Mesenchymal stem cell (in vitro differentiated cells and primary cell): ENCODE data around the gene SPON2.

Experiments used
- DNase-seq: peaks from one replicate; pipeline ENCODE4 v3.0.0-alpha.2; 2013
- H2AFZ ChIP-seq: one replicate; pipeline ENCODE4 v1.6.1; 2013; ENCODE audit warnings: low read depth, mild to moderate bottlenecking, control low read depth, inconsistent platforms, low read length, moderate library complexity
- H2AK5ac ChIP-seq: 2 replicates; pipeline ENCODE4 v1.6.1; 2013; ENCODE audit warnings: low read length, moderate library complexity, mild to moderate bottlenecking, inconsistent platforms; ENCODE audit not compliant: severe bottlenecking
- H2BK120ac ChIP-seq: one replicate; pipeline ENCODE4 v1.6.1; 2013; ENCODE audit warnings: low read depth, mild to moderate bottlenecking, inconsistent platforms, low read length, moderate library complexity
- H2BK12ac ChIP-seq, 2 experiments: one replicate each; pipeline ENCODE4 v1.6.1; 2013; ENCODE audit warnings: inconsistent platforms in 2 of 2, low read length in 2 of 2, mild to moderate bottlenecking in 2 of 2, moderate library complexity in 2 of 2, control low read depth in 1 of 2
- H2BK15ac ChIP-seq: one replicate; pipeline ENCODE4 v1.6.1; 2013; ENCODE audit warnings: mild to moderate bottlenecking, low read depth, inconsistent platforms; ENCODE audit not compliant: poor library complexity, severe bottlenecking
- H2BK5ac ChIP-seq: 2 replicates; pipeline ENCODE4 v1.6.1; 2013; ENCODE audit warnings: low read depth, mild to moderate bottlenecking, low read length, control low read depth, inconsistent platforms; ENCODE audit not compliant: poor library complexity, severe bottlenecking
- H3K14ac ChIP-seq, 2 experiments: one replicate each; pipeline ENCODE4 v1.6.1; 2013; ENCODE audit warnings: inconsistent platforms in 2 of 2, low read length in 2 of 2, control low read depth in 1 of 2, mild to moderate bottlenecking in 1 of 2, moderate library complexity in 1 of 2
- H3K18ac ChIP-seq, 2 experiments: one replicate each; pipeline ENCODE4 v1.6.1; 2013; ENCODE audit warnings: inconsistent platforms in 2 of 2, low read length in 2 of 2, control low read depth in 1 of 2, low read depth in 1 of 2, mild to moderate bottlenecking in 1 of 2
- H3K23ac ChIP-seq, 2 experiments: one replicate each; pipeline ENCODE4 v1.6.1; 2013; ENCODE audit warnings: inconsistent platforms in 2 of 2, low read length in 2 of 2, mild to moderate bottlenecking in 2 of 2, moderate library complexity in 2 of 2, control low read depth in 1 of 2
- H3K27ac ChIP-seq: 2 replicates; pipeline ENCODE4 v1.5.1; 2013; ENCODE audit warnings: mild to moderate bottlenecking, moderate library complexity, low read length, control low read depth, inconsistent platforms; ENCODE audit not compliant: poor library complexity, severe bottlenecking
- H3K27me3 ChIP-seq, 2 experiments: 2 replicates each; pipeline versions ENCODE4 v1.6.1 to v1.7.0; 2013; ENCODE audit warnings: low read length in 2 of 2, mild to moderate bottlenecking in 2 of 2, moderate library complexity in 2 of 2, control low read depth in 1 of 2, inconsistent platforms in 1 of 2; ENCODE audit not compliant: control insufficient read depth in 1 of 2, insufficient read depth in 1 of 2
- H3K36me3 ChIP-seq, 2 experiments: 2 replicates each; pipeline versions ENCODE4 v1.6.1 to v1.7.0; 2013; ENCODE audit warnings: low read length in 2 of 2, control low read depth in 1 of 2, inconsistent platforms in 1 of 2, low read depth in 1 of 2, mild to moderate bottlenecking in 1 of 2; ENCODE audit not compliant: insufficient read depth in 2 of 2, control insufficient read depth in 1 of 2
- H3K4ac ChIP-seq, 2 experiments: one replicate each; pipeline ENCODE4 v1.6.1; 2013; ENCODE audit warnings: inconsistent platforms in 2 of 2, low read length in 2 of 2, mild to moderate bottlenecking in 2 of 2, moderate library complexity in 2 of 2, control low read depth in 1 of 2, low read depth in 1 of 2
- H3K4me1 ChIP-seq: 2 replicates; pipeline ENCODE4 v1.6.1; 2013; ENCODE audit warnings: low read depth, low read length, control low read depth; ENCODE audit not compliant: control insufficient read depth, insufficient read depth
- H3K4me2 ChIP-seq: 2 replicates; pipeline ENCODE4 v1.6.1; 2013; ENCODE audit warnings: low read length, mild to moderate bottlenecking, inconsistent platforms; ENCODE audit not compliant: poor library complexity, severe bottlenecking
- H3K4me3 ChIP-seq, 2 experiments: 2 replicates each; pipeline versions ENCODE4 v1.5.1 to v1.7.0; 2013; ENCODE audit warnings: low read length in 2 of 2, mild to moderate bottlenecking in 2 of 2, control low read depth in 1 of 2, low read depth in 1 of 2; ENCODE audit not compliant: insufficient read depth in 1 of 2
- H3K79me1 ChIP-seq: replicated peaks from 2 replicates; pipeline ENCODE4 v1.6.1; 2013; ENCODE audit warnings: mild to moderate bottlenecking, control low read depth, low read length, inconsistent platforms; ENCODE audit not compliant: poor library complexity, severe bottlenecking
- H3K9ac ChIP-seq: 2 replicates; pipeline ENCODE4 v1.7.0; 2013; ENCODE audit warnings: mild to moderate bottlenecking, low read length, moderate library complexity
- H3K9me3 ChIP-seq: 2 replicates; pipeline ENCODE4 v1.7.0; 2013; ENCODE audit warnings: mild to moderate bottlenecking, low read length; ENCODE audit not compliant: control insufficient read depth
- H4K8ac ChIP-seq: one replicate; pipeline ENCODE4 v1.6.1; 2013; ENCODE audit warnings: inconsistent platforms, mild to moderate bottlenecking, low read length, moderate library complexity
- H4K91ac ChIP-seq: one replicate; pipeline ENCODE4 v1.6.1; 2013; ENCODE audit warnings: mild to moderate bottlenecking, low read length, inconsistent platforms
- WGBS: methylation state at CpG from one replicate; pipeline ENCODE4 v1.1.7; 2013; ENCODE audit warnings: mixed read lengths; 5-methylcytosine and 5-hydroxymethylcytosine counted together

The SPON2 gene

DNA sequence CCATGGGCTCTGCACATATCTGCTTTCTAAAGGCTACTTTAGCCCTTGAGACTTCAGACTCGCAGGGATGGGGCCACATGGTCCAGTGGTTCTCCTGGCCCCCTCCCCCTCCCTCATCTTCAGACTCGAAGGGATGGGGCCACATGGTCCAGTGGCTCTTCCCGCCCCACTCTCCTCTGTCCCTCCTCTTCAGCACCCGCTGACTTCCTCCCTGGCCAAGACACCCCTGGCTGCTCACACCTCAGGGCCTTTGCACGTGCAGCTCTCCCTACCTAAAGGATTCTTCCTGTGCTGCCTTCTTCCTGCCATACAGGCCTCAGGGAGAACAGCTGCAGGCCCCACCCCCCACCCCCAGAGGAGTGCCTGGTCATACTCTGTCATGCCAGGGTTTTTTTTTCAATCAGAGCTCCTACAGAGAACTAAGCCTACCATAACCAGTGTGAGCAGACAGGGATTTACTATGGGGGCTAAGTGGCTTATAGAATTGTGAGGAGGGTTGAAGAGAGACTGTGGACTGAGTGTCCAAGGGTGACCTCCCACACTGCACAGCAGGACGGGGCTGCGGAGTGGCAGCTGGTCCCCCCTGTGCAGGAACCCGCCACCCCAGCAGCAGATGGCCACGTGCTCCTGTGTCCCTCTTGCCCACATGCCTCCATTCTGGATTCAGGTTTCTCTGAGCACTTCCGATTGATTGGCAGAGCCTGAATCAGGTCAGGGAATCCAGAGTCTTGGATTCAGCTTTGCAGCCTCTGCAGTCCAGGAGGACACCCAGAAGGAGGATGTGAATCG is 6.1 kb upstream of the SPON2 start:
- Histone ChIP-seq H2BK5ac (no peak overlapping the region), H3K18ac (peak overlapping the region; percentile 58 to 81), H2BK120ac (peak overlapping the region; percentile 44), H2AFZ (no peak overlapping the region), H3K4me3 (no peak overlapping the region), H2AK5ac (peak overlapping the region; percentile 50), H3K9ac (no peak overlapping the region), H3K36me3 (peaks cover 0 to 16% of the 10 kb centered on the region in 2 experiments), H2BK12ac (peak overlapping the region; percentile 82 to 95), H3K27ac (no peak overlapping the region), H4K8ac (peak overlapping the region; percentile 71), H4K91ac (peak overlapping the region; percentile 83), H3K23ac (no peak overlapping the region), H3K14ac (peak overlapping the region in 1 of 2 experiments; percentile 90), H3K9me3 (peaks cover 23% of the 10 kb centered on the region), H3K4ac (peak overlapping the region; percentile 54 to 86), H3K4me1 (peaks cover 41% of the 10 kb centered on the region), H3K79me1 (no peaks in the 10 kb centered on the region), H3K27me3 (peaks cover 0 to 3% of the 10 kb centered on the region in 2 experiments), H2BK15ac (peak overlapping the region; percentile 86), H3K4me2 (no peak overlapping the region)
- no peak for DNase-seq
- WGBS = 90% methylated on average over 11 of the region's 11 CpGs

DNA sequence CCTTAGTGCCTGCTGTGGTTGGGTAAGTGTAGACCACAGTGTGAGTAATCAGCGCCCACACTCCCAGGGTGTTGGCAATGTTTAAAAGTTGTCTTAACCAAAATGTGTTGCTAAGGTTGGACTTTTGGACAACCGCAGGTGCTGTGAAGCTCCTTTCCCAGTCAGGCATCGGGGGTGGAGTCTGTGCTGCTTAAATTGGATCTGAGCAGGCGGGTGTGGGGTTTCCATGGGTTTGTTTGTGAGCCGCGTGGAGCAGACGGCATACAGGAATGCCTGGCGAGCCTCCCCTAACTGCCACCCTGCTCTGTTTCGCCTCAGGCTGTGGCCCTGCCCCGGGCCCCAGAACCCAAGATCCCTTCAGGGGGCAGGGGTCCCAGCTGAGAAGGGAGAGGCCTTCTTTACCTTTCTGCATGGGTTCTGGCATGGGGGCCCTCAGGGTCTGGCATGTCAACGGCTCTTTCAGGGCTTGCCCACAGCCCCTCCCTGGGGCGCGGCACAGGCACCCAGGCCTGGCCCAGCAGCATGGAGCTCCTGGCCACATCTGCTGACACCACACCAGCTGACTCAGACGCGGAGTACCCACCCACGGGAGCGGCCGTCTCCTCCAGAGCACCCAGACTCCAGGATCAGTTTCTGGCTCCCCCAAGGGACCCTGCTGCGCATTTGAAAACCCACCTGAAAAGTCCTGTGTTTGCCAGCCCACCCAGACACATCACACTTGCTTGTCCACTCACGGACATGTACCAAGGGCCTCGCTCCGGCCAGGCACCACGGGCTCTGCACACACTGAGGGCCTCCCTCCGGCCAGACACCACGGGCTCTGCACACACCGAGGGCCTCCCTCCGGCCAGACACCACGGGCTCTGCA is 5.1 kb upstream of the SPON2 start:
- Histone ChIP-seq H3K4ac (peak overlapping the region; percentile 35 to 68), H2AFZ (no peak overlapping the region), H2BK120ac (peak overlapping the region; percentile 42), H4K8ac (peak overlapping the region; percentile 76), H3K9ac (no peak overlapping the region), H3K27me3 (peaks cover 0 to 3% of the 10 kb centered on the region in 2 experiments), H2BK15ac (no peak overlapping the region), H3K4me2 (no peak overlapping the region), H2BK12ac (peak overlapping the region; percentile 75 to 83), H2BK5ac (peak overlapping the region; percentile 59), H4K91ac (peak overlapping the region; percentile 29), H3K18ac (peak overlapping the region; percentile 25 to 45), H3K14ac (peak overlapping the region in 1 of 2 experiments; percentile 66), H3K27ac (no peak overlapping the region), H3K79me1 (no peaks in the 10 kb centered on the region), H3K9me3 (peaks cover 23% of the 10 kb centered on the region), H3K36me3 (peaks cover 0 to 16% of the 10 kb centered on the region in 2 experiments), H3K23ac (peak overlapping the region in 1 of 2 experiments; percentile 30), H3K4me3 (no peak overlapping the region), H2AK5ac (peak overlapping the region; percentile 44), H3K4me1 (peaks cover 46% of the 10 kb centered on the region)
- DNase-seq = no peak
- 89% methylated on average over 28 of the region's 28 CpGs for WGBS

DNA sequence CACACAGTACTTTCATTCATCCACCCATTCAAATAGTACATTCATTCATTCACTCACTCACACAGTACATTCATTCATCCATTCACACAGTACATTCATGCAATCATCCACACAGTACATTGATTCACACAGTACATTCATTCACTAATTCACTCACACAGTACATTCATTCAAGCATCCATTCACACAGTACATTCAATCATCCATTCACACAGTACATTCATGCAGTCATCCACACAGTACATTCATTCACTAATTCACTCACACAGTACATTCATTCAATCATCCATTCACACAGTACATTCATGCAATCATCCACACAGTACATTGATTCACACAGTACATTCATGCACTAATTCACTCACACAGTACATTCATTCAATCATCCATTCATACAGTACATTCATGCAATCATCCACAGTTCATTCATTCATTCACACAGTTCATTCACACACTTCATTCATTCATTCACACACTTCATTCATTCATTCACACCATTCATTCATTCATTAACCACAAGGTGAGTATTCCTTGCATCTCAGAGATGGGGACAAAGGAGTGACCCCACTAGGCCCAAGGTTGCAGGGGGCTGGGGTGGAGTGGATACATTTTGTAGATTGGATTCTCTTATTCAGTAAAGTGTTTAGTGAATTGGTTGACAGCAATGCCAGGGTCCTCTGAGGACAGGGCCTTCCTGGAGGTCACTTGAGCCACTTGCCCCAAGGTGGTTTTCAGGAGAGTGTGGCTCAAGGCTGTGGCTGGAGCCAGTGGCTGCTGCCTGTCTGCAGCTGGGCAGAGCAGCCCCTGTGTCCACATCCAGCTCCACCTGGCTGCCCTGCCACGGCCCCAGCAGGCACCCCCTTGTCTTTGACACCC is 4.3 kb upstream of the SPON2 start:
- Histone ChIP-seq H3K4ac (peak overlapping the region in 1 of 2 experiments; percentile 34), H3K4me1 (peaks cover 49% of the 10 kb centered on the region), H3K23ac (no peak overlapping the region), H2AK5ac (peak overlapping the region; percentile 24), H2BK5ac (no peak overlapping the region), H3K14ac (peak overlapping the region in 1 of 2 experiments; percentile 19), H3K36me3 (peaks cover 4 to 15% of the 10 kb centered on the region in 2 experiments), H3K27ac (no peak overlapping the region), H3K9ac (no peak overlapping the region), H3K9me3 (peaks cover 21% of the 10 kb centered on the region), H2BK15ac (no peak overlapping the region), H4K8ac (no peak overlapping the region), H3K18ac (peak overlapping the region in 1 of 2 experiments; percentile 25), H3K79me1 (no peaks in the 10 kb centered on the region), H3K4me3 (no peak overlapping the region), H4K91ac (peak overlapping the region; percentile 29), H2BK120ac (peak overlapping the region; percentile 42), H3K4me2 (no peak overlapping the region), H3K27me3 (peaks cover 0 to 2% of the 10 kb centered on the region in 2 experiments), H2BK12ac (peak overlapping the region in 1 of 2 experiments; percentile 97), H2AFZ (no peak overlapping the region)
- no peak for DNase-seq
- 80% methylated on average over 1 of the region's 1 CpG for WGBS
